8988T (cell line): ENCODE measurements around the gene GAD2.

Experiments
- DNase-seq: peaks from one replicate; pipeline ENCODE4 v3.0.0; 2011

The GAD2 gene

GRCh38 chr10:26216585-26217395 is at the start of gene GAD2:
GAD2 (plus strand) TSS chr10:26216774; CDS start chr10:26216810, 36 bp downstream.
- no peak for DNase-seq

DNA sequence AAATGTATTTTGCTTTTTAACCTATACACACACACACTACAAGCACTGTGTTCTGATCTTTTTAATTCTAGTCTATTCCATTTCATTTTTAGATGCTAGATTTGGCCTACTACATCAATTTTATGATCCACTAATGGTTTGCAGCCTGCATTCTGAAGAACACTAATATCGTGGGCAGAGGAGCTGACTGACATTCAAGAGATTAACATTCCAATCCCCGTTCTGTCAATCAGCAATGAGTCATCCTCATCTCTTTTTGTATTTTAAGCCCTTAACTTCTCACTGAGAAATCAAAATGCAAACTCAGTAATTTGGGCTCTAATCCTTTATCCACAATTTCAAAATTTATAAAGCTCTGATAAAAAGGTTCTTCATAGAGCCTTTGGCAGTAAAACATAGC is 47.1 kb upstream of the GAD2 start:
- no peak for DNase-seq

GRCh38 chr10:26172131-26172530 is 44.4 kb upstream of the GAD2 start:
- DNase-seq, result no peak

DNA sequence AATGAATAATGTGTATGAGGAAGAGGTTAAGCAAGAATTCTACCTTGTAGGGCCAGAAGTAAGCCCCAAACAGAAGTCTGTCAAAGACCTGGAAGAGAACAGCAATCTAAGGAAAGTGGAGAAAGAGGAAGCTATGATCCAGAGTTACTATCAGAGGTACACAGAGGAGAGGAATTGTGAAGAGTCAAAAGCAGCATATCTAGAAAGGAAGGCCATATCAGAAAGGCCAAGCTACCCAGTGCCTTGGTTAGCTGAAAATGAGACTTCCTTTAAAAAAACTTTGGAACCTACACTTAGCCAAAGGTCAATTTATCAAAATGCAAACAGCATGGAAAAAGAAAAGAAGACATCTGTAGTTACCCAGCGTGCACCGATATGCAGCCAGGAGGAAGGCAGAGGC is 42.7 kb upstream of the GAD2 start:
- no peak for DNase-seq

DNA sequence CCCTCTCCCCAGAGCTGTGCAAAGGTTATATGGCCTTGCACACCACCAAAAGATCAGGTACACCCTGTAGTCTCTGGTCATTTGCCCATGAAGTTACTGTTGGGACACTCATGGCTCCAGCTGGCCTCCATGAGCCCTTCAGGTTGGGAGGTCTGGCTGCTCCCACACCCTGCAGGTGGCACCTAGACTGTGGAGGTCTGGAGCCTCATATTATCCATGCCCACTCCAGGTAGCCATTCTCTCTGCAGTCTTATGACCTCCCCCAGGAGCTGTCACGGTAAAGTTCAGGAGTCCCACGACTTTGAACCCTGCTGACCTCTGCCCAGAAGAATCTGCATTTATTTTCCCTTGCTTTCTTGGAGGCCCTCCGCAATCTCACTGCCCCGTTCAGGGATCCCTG is 39.2 kb upstream of the GAD2 start:
- DNase-seq, result no peak

DNA sequence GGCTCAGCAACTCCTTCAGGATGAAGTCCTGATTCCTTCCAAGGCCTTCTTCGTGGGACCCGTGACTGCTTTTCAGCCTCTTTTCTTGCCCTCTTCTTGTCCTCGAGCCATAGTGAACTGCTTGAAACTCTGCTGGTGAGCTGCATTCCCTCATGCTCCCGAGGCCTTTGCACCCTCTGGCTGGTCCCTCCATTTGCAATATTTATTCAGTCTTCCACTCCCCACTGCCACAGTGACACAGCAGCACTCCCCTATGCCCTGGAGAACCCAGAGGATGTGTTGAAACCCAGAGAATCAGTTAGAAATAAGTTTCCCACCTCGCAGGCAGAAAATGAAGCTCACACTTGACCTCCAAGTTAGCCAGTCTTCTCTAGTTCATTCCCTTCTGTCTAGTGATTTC is 22.3 kb upstream of the GAD2 start:
- DNase-seq, result no peak

GRCh38 chr10:26197248-26197647 is 19.3 kb upstream of the GAD2 start:
- DNase-seq, result no peak

DNA sequence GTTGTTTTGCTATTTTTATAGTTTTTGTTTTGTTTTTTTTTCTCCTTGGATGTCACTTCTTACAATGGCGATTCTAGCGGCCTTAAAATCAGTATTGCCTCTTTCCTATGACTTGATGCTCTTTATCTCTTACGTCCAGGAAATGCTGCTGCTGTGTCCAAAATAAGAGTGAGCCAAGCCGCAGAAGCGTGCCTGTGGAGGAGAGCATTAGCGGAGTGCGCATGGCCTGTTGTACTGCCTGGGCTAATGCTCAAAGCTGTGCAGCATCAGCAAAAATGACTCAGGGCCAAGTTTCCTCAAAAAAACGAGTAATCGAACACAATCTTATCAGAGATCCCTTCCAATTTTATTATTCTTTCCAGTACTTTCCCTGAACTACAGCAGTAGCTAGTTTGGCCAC is 18.5 kb upstream of the GAD2 start:
- no peak for DNase-seq

DNA sequence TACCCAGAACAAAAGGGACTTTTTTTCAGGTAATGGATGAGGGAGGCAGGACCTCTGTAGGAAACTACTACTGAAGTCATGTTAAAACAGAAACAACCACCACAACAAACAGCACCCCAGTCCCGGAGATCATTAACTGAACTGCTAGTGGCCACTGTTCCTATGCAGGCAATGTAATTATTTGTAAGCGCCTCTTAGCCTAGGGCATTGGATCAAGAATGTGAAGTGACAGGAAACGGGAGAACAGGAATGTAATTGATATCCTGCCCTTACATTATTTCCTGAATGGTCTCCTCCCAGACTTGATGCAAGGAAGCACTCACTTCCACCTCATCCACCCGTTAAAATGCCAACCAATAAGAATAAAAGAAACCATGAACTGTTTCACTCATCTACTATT is 16.7 kb upstream of the GAD2 start:
- DNase-seq, result no peak

- DNase-seq, result no peak
Observed at GRCh38 chr10:26205223-26205622, 11.4 kb upstream of the GAD2 start.

GRCh38 chr10:26211781-26212444 is 4.7 kb upstream of the GAD2 start:
- DNase-seq, result no peak

GRCh38 chr10:26212511-26212910 is 4.1 kb upstream of the GAD2 start:
- no peak for DNase-seq

DNA sequence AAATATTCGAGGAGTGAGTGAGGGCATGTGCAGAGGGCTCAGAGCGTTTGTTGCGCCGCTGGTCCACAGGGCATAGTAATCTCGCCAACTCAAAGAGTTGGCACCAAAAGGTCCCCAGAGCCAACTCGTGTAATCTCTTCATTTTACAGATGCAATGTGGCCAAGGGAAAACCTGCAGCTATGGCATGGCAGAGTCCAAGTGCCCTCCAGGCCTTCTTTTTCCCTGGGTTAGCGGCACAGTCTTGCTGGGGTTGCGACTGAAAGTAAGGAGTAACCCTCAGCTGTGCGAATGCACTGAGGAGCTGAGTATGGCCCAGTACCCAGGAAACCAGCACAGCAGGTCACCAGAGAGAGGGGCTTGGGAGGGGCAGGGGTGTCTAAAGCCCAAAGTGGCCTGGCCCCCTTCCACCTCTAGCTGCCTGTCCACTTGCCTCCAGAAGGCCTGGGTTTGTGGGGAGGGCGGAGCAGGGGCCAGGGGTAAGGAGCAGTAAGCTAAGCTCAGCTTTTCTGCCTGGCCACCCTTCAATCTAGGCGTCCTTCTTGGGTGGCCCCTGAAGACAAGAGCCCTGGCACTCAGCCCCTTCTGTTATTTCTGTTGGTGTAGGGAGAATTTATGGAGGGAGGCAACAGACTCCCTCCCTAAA is 3.3 kb upstream of the GAD2 start:
- DNase-seq, result no peak

GRCh38 chr10:26214004-26214403 is 2.6 kb upstream of the GAD2 start:
- DNase-seq, result no peak

DNA sequence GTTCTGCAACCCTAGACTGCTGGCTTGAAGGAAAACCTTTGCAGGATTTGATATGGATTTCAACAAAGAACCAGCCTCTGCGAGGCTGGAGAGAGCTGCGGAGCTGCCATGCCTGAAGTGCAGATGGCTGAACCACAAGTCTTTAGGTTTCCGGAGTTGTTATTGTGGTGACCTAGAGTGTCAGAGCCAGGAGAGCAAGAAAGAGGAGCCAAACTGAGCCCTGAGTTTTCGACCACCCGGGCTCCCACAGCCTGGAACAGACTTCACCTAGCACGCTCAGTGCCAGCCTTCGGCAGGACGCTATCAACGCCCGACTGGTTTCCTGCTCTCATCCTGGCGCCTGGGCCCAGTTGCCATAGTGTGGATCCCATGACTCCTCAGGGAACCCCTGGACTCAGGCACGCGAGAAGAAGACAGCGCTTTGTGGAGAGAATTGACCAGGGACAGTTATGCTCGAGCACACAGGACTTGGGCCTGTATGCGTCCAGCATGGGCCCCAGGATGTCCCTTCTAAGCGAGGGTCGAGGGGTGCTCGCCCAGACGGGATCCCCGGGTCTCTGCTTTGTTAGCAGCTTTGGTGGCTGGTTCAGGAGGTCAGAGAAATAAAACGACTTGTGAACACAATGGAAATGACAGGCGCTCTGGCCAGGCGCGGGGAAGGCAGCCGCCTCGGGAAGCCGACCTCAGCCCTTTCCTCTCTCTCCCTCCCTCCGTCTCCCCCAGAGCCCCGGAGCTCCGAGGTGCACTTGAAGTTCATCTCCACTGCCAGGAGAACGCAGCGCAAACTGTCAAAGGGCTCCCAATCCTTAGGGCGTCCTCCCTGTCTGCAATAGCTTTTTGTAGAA is 1.8 kb upstream of the GAD2 start:
- no peak for DNase-seq

DNA sequence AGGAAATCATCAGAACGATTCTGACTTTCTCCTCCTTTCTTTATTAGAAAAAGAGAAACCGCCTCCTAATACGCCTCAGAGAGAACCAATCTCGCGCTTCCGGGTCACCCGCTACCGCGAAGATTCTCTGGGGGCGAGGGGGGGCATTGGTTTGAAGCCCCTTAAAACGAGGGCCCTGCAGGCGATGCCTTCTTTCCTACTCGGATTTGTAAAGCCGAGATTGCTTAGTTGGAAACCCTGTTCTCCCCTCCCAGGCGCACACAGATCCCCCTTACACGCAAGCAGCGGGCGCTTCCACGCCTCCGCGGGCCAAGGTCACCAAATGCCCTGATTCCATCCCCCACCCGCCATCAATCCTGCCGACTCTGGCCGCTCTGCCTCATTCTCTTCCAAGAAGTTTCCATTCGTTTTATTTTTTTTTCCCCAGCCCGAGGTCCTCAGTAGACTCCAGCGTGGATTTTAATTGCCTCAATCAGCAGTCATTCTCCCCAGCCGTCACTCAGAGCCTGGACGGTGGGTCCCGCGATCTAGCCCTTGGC is 1.1 kb upstream of the GAD2 start:
- no peak for DNase-seq

DNA sequence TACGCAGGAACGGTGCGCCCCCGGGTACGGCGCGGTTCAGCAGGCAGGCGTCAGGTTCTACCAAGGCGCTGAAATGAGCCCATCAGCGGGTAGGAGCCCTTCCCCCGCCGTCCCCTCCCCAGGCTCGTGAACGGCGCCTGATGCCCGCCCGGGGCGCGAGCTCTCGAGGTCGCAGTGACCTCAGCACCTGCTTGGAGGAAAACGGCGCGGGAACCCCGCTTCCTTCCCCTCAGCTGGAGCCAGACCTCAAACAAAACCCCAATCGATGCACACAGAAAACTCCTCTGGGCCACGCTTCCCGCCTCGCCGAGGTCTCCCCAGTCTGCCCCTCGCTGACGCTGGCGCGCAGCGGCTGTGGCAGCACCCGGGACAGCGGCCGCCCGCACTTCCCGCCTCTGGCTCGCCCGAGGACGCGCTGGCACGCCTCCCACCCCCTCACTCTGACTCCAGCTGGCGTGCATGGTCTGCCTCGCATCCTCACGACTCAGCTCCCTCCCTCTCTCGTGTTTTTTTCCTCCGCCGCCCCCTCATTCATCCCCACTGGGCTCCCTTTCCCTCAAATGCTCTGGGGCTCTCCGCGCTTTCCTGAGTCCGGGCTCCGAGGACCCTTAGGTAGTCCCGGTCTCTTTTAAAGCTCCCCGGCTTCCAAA is 514 bp upstream of the GAD2 start:
- DNase-seq, result no peak

- DNase-seq, result no peak
Observed at GRCh38 chr10:26217396-26218086, 967 bp downstream of the GAD2 start.

DNA sequence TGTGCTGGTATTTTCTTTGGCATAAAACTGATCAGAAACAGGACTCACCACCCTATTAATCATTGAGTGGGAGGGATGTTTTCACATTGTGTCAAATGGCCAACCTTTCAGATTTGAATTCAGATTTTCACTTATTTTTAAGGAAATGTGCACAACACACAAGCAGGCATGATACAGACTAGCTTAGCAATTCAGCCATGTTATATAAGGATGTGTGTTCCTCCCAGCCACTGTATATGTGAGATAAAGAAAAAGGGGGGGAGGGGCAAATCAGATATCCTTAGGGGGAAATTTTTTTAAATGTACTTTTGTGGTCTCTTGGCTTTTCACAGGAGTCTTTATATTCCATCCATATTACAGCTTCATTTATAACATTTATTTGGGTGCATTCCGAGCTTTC is 3.1 kb downstream of the GAD2 start:
- DNase-seq, result no peak

DNA sequence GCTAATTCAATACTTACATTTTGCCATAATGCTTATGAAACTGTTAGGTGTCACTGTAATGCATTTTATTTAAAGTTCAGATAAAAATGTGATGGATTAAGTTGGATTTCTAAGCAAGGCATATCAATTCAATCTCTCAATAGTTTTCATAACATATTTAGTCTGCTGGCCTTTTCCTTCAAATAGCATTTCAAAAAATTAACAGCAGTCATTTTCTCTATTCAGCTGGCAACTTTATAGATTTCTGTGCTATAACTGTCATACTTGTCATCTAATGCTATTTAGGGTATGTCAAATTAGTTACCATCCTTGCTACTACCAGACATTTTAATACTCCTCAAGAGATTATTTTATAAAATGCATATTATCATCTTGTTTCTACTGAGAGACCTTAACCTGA is 4.3 kb downstream of the GAD2 start:
- DNase-seq, result no peak

DNA sequence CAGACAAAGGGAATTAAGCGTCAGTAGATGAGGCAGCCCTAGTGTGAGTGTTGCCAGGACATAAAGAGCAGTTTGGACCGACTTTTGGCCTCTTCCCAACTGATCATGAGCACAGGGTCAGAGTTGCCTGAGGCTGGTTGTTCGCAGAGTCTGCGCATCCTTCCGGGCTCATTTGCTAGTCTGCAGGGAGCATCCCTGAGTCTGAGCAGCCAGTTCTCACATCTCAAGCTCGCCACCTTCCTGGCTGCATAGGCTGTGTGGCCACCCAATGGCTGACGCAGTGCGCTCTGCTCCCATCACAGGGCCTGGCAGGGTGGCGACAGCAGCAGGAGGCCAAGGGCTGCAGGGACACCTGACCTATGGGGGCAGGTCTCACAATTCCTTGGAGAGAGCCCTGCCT is 5.0 kb downstream of the GAD2 start:
- DNase-seq, result no peak

- no peak for DNase-seq
Observed at GRCh38 chr10:26222563-26222962, 6.0 kb downstream of the GAD2 start.
